ENCODE data around the gene SYNE1.

The SYNE1 gene

DNA sequence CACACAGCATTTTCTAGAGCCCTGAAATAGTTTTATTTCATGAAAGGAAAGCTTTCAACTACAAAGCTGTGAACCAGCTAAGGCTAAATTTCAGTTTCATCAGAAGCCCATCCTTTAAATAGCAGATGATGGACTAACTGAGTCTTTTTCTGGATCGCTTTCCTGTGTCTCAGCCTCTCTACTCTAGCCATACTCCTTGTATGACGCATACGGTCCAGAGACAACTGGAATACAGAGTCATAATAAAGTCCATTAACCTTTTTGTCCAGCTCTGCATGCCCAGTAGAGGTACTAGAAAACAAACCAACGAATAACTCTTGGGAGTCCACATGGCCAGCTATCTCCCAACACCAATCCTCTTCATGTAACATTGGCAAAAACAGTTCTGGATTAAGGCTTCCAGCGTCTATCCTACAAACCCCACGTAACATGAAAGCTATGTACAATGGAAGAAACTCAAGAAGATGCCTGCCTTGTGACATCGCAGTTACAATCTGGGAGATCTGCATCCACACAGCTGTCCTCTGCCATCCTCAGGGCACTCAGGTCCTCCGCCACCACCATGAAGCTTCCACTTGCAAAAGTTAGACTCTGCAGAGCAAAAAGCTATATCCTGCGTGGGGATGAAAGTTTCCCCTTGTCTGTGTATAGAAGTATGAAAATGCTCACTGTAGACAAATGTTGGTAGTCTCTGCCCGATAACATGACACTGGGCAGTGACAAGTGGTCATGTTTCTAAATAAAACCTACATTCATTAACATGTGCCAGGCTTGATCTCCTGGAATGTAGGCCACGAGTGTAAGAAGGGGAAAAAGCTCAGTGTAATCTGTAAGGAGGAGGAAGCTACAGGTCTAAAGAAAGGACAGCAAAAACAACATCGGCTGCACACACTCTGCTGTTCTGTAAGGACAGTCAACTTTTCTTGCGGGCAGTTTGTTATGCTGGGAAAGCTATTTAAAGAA lies 469.2 kb downstream of the SYNE1 start:
- no peak overlapping the region for H3K4me3 ChIP-seq (ENCODE audit: low read depth, low read length)
- no peak overlapping the region for H2AFZ ChIP-seq
- no peak overlapping the region for H3K27ac ChIP-seq
- H3K9ac ChIP-seq = no peak overlapping the region
- H3K36me3 ChIP-seq (ENCODE audit: control insufficient read depth, insufficient read depth, low read length) = no peaks in the 10 kb centered on the region
- H3K79me2 ChIP-seq = no peaks in the 10 kb centered on the region
- no peaks in the 10 kb centered on the region for H3K27me3 ChIP-seq (ENCODE audit: control insufficient read depth, insufficient read depth, low read length)
- no peaks in the 10 kb centered on the region for H3K9me3 ChIP-seq (ENCODE audit: control insufficient read depth, low read length)
- TF ChIP-seq, protein P1, sequence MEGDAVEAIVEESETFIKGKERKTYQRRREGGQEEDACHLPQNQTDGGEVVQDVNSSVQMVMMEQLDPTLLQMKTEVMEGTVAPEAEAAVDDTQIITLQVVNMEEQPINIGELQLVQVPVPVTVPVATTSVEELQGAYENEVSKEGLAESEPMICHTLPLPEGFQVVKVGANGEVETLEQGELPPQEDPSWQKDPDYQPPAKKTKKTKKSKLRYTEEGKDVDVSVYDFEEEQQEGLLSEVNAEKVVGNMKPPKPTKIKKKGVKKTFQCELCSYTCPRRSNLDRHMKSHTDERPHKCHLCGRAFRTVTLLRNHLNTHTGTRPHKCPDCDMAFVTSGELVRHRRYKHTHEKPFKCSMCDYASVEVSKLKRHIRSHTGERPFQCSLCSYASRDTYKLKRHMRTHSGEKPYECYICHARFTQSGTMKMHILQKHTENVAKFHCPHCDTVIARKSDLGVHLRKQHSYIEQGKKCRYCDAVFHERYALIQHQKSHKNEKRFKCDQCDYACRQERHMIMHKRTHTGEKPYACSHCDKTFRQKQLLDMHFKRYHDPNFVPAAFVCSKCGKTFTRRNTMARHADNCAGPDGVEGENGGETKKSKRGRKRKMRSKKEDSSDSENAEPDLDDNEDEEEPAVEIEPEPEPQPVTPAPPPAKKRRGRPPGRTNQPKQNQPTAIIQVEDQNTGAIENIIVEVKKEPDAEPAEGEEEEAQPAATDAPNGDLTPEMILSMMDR (IDR thresholded peaks at IDR 0.05) = no peak
- no peaks in the 10 kb centered on the region for H3K4me1 ChIP-seq
- H3K4me2 ChIP-seq (ENCODE audit: low read length) = no peak overlapping the region

DNA sequence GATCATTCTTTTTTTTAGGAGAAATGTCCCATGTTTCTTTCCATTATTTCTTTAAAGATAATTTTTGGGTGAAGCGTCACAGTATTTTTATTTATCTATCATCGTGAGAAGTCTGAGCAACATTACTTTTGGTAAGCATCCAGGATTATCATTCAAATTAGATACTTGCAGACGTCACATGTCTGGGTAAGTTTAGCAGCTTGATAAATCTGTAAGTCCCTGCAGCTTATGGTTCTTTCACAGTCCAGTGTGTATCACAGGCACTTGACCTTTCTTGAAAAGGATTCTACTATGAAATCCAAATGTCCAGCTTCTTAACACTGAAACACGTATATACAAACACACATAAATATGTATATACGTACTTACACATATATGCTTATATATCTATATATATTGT lies 470.3 kb downstream of the SYNE1 start:
- TF ChIP-seq, protein P1 (IDR thresholded peaks at IDR 0.05) = no peak
- Histone ChIP-seq H3K4me3 (ENCODE audit: low read depth, low read length) (no peak overlapping the region), H3K36me3 (ENCODE audit: control insufficient read depth, insufficient read depth, low read length) (no peaks in the 10 kb centered on the region), H3K4me1 (no peaks in the 10 kb centered on the region), H3K9me3 (ENCODE audit: control insufficient read depth, low read length) (no peaks in the 10 kb centered on the region), H3K27ac (no peak overlapping the region), H3K4me2 (ENCODE audit: low read length) (no peak overlapping the region), H3K9ac (no peak overlapping the region), H3K27me3 (ENCODE audit: control insufficient read depth, insufficient read depth, low read length) (no peaks in the 10 kb centered on the region), H2AFZ (no peak overlapping the region), H3K79me2 (no peaks in the 10 kb centered on the region)

DNA sequence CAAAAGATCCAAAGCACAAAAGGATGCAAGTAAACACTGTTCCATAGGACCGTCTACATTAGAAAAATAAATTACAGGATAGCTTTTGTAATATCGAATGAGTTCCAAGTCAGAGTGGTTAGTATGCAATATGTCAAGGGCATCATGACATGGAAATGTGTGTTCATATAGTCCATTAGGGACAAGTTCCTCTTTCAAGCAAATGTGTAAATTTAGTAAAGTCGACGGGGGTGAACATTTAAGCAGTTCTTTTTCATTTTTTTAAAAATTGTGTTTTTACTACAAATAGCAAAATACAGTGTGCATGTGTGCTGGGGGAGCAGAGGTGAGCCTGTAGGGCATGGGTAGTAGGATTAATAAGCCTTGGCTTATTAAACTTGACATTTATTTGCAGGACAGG lies 470.7 kb downstream of the SYNE1 start:
- no peaks in the 10 kb centered on the region for H3K79me2 ChIP-seq
- no peak overlapping the region for H3K4me3 ChIP-seq (ENCODE audit: low read depth, low read length)
- no peaks in the 10 kb centered on the region for H3K36me3 ChIP-seq (ENCODE audit: control insufficient read depth, insufficient read depth, low read length)
- H3K9me3 ChIP-seq (ENCODE audit: control insufficient read depth, low read length) = no peaks in the 10 kb centered on the region
- no peak overlapping the region for H3K4me2 ChIP-seq (ENCODE audit: low read length)
- no peak overlapping the region for H3K27ac ChIP-seq
- no peak overlapping the region for H2AFZ ChIP-seq
- no peaks in the 10 kb centered on the region for H3K27me3 ChIP-seq (ENCODE audit: control insufficient read depth, insufficient read depth, low read length)
- TF ChIP-seq, protein P1 (IDR thresholded peaks at IDR 0.05) = no peak
- H3K9ac ChIP-seq = no peak overlapping the region
- no peaks in the 10 kb centered on the region for H3K4me1 ChIP-seq

DNA sequence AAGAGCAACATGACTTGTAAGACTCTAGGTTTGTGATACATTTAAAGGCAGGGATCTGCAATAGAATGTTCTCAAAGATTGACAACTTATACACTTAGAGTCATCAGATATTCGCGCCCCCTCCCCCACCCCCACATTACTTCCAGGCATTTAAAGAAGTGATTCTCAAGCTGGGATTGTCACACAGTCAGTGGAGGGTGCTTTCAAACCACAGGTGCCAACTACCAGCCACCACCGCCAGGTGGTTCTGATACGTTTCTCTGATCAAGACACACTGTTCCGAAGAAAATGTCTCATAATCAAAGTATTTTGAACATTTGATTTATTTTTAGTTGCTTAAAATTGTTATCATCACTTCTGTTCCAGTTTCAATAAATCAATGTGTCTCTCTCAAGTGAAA lies 472.2 kb downstream of the SYNE1 start:
- no peak overlapping the region for H2AFZ ChIP-seq
- H3K27me3 ChIP-seq (ENCODE audit: control insufficient read depth, insufficient read depth, low read length) = no peaks in the 10 kb centered on the region
- H3K36me3 ChIP-seq (ENCODE audit: control insufficient read depth, insufficient read depth, low read length) = no peaks in the 10 kb centered on the region
- no peak overlapping the region for H3K4me3 ChIP-seq (ENCODE audit: low read depth, low read length)
- H3K79me2 ChIP-seq = no peaks in the 10 kb centered on the region
- H3K9me3 ChIP-seq (ENCODE audit: control insufficient read depth, low read length) = no peaks in the 10 kb centered on the region
- H3K9ac ChIP-seq = no peak overlapping the region
- H3K4me2 ChIP-seq (ENCODE audit: low read length) = no peak overlapping the region
- H3K4me1 ChIP-seq = no peaks in the 10 kb centered on the region
- no peak overlapping the region for H3K27ac ChIP-seq
- TF ChIP-seq, protein P1 (IDR thresholded peaks at IDR 0.05) = no peak

DNA sequence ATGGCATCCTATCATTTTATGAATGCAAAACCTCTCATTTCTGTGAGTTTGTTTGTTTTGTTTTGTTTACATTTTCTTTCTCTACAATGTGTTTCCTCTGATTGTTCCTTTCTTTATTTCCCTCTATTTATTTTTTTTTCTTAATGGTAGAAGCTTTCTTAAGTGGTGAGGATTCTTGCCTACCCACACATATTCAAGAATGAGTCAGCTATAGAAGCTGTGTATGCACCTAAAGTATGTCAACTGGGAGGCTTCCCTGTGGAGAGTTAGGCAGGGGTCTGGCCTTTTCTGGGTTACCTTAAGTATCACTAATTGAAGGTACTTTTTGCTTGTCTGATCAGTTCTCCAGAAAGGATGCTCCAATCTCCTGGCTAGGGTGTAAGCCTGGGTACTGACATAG lies 475.7 kb downstream of the SYNE1 start:
- Histone ChIP-seq H3K36me3 (ENCODE audit: control insufficient read depth, insufficient read depth, low read length) (no peaks in the 10 kb centered on the region), H2AFZ (no peak overlapping the region), H3K27ac (no peak overlapping the region), H3K4me1 (no peaks in the 10 kb centered on the region), H3K4me3 (ENCODE audit: low read depth, low read length) (no peak overlapping the region), H3K79me2 (no peaks in the 10 kb centered on the region), H3K9ac (no peak overlapping the region), H3K9me3 (ENCODE audit: control insufficient read depth, low read length) (no peaks in the 10 kb centered on the region), H3K27me3 (ENCODE audit: control insufficient read depth, insufficient read depth, low read length) (no peaks in the 10 kb centered on the region), H3K4me2 (ENCODE audit: low read length) (no peak overlapping the region)
- TF ChIP-seq, protein P1 (IDR thresholded peaks at IDR 0.05) = no peak
